HUES6 (cell line): ENCODE results near the gene PNRC1.
"Not testable (repeated sequence)": the region's sequence is repeated elsewhere in the genome, so short reads cannot be mapped to it uniquely, and the experiment has no call there.

Experiments used
- H3K27ac ChIP-seq: 2 replicates; pipeline ENCODE4 v1.7.0; 2013; ENCODE audit warnings: low read depth, mild to moderate bottlenecking, low read length, inconsistent platforms
- H3K27me3 ChIP-seq: 2 replicates; pipeline ENCODE4 v1.6.1; 2013; ENCODE audit warnings: low read length; ENCODE audit not compliant: control insufficient read depth, insufficient read depth
- H3K36me3 ChIP-seq: 2 replicates; pipeline ENCODE4 v1.6.1; 2013; ENCODE audit warnings: low read length; ENCODE audit not compliant: control insufficient read depth, insufficient read depth
- H3K4me1 ChIP-seq: 2 replicates; pipeline ENCODE4 v1.6.1; 2013; ENCODE audit warnings: low read length; ENCODE audit not compliant: control insufficient read depth, insufficient read depth
- H3K4me3 ChIP-seq: 2 replicates; pipeline ENCODE4 v1.5.1; 2013; ENCODE audit warnings: low read depth, low read length
- H3K9ac ChIP-seq: one replicate; pipeline ENCODE4 v1.6.1; 2013; ENCODE audit warnings: mild to moderate bottlenecking, low read length
- H3K9me3 ChIP-seq: 2 replicates; pipeline ENCODE4 v1.6.1; 2013; ENCODE audit warnings: low read depth, low read length; ENCODE audit not compliant: control insufficient read depth, insufficient read depth

Gene PNRC1

GRCh38 chr6:89059227-89059626 lies 21.3 kb upstream of the PNRC1 start:
- Histone ChIP-seq H3K27ac (no peak overlapping the region), H3K4me1 (peaks cover 9% of the 10 kb centered on the region; the same call in 1 of the 2 replicates), H3K36me3 (no peaks in the 10 kb centered on the region), H3K4me3 (no peak overlapping the region), H3K9ac (no peak overlapping the region), H3K9me3 (no peaks in the 10 kb centered on the region), H3K27me3 (no peaks in the 10 kb centered on the region)

DNA sequence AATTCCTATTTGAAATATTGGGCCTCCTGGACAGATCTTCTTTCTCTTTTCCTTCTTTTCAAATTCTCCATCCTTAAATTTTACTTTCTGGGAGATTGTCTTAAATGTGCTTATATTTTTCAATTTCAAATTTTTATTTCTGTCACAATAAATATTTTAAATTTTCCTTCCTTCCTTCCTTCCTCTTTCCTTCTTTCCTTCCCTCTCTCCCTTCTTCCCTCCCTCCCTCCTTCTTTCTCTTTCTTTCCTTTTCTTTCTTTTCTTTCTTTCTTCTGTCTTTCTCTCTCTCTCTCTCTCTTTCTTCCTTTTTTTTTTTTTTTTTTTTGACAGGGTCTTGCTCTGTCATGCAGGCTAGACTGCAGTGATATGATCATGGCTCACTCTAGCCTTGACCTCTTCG lies 16.7 kb upstream of the PNRC1 start:
- Histone ChIP-seq H3K36me3 (no peaks in the 10 kb centered on the region), H3K4me1 (no peaks in the 10 kb centered on the region; the same call in 1 of the 2 replicates), H3K9me3 (no peaks in the 10 kb centered on the region), H3K9ac (no peak overlapping the region), H3K27ac (no peak overlapping the region), H3K27me3 (no peaks in the 10 kb centered on the region), H3K4me3 (no peak overlapping the region)

GRCh38 chr6:89064931-89065330 lies 15.6 kb upstream of the PNRC1 start:
- not testable (repeated sequence) for H3K9ac ChIP-seq, H3K4me1 ChIP-seq, H3K36me3 ChIP-seq, H3K4me3 ChIP-seq, H3K27ac ChIP-seq, H3K27me3 ChIP-seq, H3K9me3 ChIP-seq

GRCh38 chr6:89066121-89066520 lies 14.4 kb upstream of the PNRC1 start:
- not testable (repeated sequence) for H3K9ac ChIP-seq, H3K9me3 ChIP-seq, H3K4me3 ChIP-seq, H3K36me3 ChIP-seq, H3K4me1 ChIP-seq, H3K27me3 ChIP-seq, H3K27ac ChIP-seq

DNA sequence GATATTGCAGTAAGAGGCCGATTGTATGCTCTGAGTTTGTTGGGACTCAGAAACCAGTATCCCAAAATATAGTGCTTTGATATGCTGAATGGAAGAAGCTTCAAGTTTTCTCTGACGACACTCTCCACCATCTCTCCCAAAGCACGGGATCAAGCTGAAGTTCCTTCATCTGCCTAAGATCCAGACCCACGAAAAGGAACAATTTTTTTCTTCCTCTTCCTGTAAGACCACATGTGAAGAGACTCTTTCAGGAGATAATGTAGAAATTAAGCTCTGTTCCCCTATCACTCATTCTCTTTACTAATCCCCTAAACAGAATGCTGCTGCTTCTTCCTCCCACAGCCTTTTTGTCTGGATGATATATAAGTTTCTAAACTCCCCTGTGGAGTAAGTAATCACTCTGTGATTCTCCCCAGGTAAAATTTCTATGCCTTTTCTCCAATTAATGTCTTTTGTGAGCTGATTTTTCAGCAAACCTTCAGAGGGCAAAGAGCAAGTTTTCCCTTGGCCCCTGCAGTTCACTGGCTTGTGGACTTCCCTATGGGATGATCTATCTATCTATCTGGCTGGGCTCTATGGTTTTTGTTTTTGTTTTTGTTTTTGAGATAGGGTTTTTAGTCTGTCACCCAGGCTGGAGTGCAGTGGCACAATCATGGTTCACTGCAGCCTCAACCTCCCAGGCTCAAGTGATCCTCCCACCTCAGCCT lies 13.5 kb upstream of the PNRC1 start:
- Histone ChIP-seq H3K9ac (no peak overlapping the region), H3K27ac (no peak overlapping the region), H3K36me3 (no peaks in the 10 kb centered on the region), H3K9me3 (no peaks in the 10 kb centered on the region), H3K27me3 (no peaks in the 10 kb centered on the region), H3K4me3 (no peak overlapping the region), H3K4me1 (no peaks in the 10 kb centered on the region)

DNA sequence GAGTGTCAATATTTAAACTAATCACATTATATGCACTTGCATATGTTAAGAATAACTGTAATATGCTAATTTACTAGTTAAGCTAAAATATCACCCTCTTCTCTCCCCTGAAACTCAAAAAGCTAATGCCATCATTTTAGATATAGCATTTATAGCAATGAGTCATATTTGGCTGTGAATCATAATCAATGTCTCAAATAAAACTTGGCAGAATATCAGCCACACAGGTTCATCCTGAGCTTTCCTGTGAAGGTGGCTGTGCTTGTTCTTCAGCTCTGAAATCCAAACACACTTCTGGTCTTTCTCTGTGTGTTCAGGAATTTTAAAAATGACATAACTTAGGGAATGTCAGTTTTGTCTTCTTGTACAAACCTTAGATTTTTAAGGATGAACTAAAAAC lies 12.8 kb upstream of the PNRC1 start:
- Histone ChIP-seq H3K27ac (no peak overlapping the region), H3K9ac (no peak overlapping the region), H3K9me3 (no peaks in the 10 kb centered on the region), H3K36me3 (no peaks in the 10 kb centered on the region), H3K4me3 (no peak overlapping the region), H3K27me3 (no peaks in the 10 kb centered on the region), H3K4me1 (no peaks in the 10 kb centered on the region)

- Histone ChIP-seq H3K9ac (no peak overlapping the region), H3K4me3 (no peak overlapping the region), H3K27ac (no peak overlapping the region), H3K4me1 (no peaks in the 10 kb centered on the region), H3K36me3 (no peaks in the 10 kb centered on the region), H3K27me3 (no peaks in the 10 kb centered on the region), H3K9me3 (no peaks in the 10 kb centered on the region)
These were observed 11.9 kb upstream of the PNRC1 start for GRCh38 chr6:89068695-89069094.

GRCh38 chr6:89069536-89070163 lies 10.9 kb upstream of the PNRC1 start:
- Histone ChIP-seq H3K4me1 (no peaks in the 10 kb centered on the region), H3K27me3 (no peaks in the 10 kb centered on the region), H3K27ac (no peak overlapping the region), H3K9me3 (no peaks in the 10 kb centered on the region), H3K9ac (no peak overlapping the region), H3K4me3 (no peak overlapping the region), H3K36me3 (no peaks in the 10 kb centered on the region)

DNA sequence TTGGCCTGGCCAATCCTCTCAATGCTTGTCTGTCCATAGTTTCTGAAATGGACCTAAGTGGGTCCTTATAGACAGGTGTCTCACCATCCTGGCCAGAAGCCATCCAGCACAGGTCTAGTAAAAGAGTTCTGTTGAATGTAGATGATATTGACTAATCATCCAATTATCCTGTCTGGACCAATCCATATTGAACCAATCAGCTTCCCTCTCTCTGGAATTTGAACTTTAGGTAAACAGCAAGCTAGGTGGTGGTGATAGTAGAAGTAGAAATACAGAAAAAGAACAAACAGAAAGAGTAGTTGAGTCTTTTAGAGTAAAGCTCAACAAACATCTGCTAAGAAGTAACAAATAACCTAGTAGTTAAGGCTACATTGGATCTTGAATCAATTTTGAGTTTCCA lies 9.5 kb upstream of the PNRC1 start:
- no peaks in the 10 kb centered on the region for H3K36me3 ChIP-seq
- no peak overlapping the region for H3K9ac ChIP-seq
- H3K4me1 ChIP-seq, result no peaks in the 10 kb centered on the region
- no peaks in the 10 kb centered on the region for H3K9me3 ChIP-seq
- no peaks in the 10 kb centered on the region for H3K27me3 ChIP-seq
- H3K4me3 ChIP-seq, result no peak overlapping the region
- no peak overlapping the region for H3K27ac ChIP-seq

- Histone ChIP-seq H3K9ac (no peak overlapping the region), H3K27me3 (no peaks in the 10 kb centered on the region), H3K9me3 (no peaks in the 10 kb centered on the region)
These were observed 7.4 kb upstream of the PNRC1 start for GRCh38 chr6:89073014-89073620.

DNA sequence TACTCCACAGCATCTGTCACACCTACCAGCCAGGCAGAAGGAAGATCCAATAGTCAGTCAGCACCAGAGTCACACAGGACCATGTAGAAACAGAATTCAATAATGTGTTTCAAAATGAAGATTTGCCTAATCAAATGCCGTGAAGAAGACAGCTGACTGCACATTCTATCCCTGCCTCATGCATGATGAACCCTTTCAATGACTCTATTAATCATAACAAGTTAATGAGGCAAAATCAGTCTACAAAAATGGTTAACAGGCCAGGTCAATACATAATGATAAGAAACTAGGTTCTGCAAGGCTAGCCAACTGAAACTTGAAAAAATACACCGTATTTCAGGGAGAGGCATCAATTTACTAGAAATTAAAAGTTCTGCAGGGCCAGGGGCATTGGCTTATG lies 6.7 kb upstream of the PNRC1 start:
- Histone ChIP-seq H3K9me3 (no peaks in the 10 kb centered on the region), H3K27ac (no peak overlapping the region), H3K4me3 (no peak overlapping the region), H3K36me3 (no peaks in the 10 kb centered on the region), H3K27me3 (no peaks in the 10 kb centered on the region), H3K9ac (no peak overlapping the region), H3K4me1 (no peaks in the 10 kb centered on the region)

More at GRCh38 chr6:89073014-89073620, 7.4 kb upstream of the PNRC1 start:
- Histone ChIP-seq H3K27ac (no peak overlapping the region), H3K36me3 (no peaks in the 10 kb centered on the region), H3K4me3 (no peak overlapping the region), H3K4me1 (no peaks in the 10 kb centered on the region)
